Measurements from ENCODE around the gene RHOBTB1. TPM values are rescaled to one million over a fixed set of nuclear protein-coding genes. Genes with fewer than 3 reads are reported as not detected.

The RHOBTB1 gene
- total RNA-seq, 4 donors from 2014 or later: 5.1 to 15.7 (median 12.6) TPM

GRCh38 chr10:60903096-60903495 is 40.9 kb downstream of the RHOBTB1 start:
- Histone ChIP-seq H3K4me3 (no peak overlapping the region), H3K4me1 (no peaks in the 10 kb centered on the region), H3K27me3 (no peaks in the 10 kb centered on the region), H3K27ac (no peak overlapping the region), H3K9me3 (no peaks in the 10 kb centered on the region), H3K36me3 (no peaks in the 10 kb centered on the region)
- no peak for DNase-seq
- TF ChIP-seq POLR2A (IDR thresholded peaks at IDR 0.05) (no peak), CTCF (IDR thresholded peaks at IDR 0.05) (no peak)

GRCh38 chr10:60901561-60902235 is 42.3 kb downstream of the RHOBTB1 start:
- Histone ChIP-seq H3K4me1 (no peaks in the 10 kb centered on the region), H3K27me3 (no peaks in the 10 kb centered on the region), H3K27ac (no peak overlapping the region), H3K36me3 (no peaks in the 10 kb centered on the region), H3K9me3 (no peaks in the 10 kb centered on the region), H3K4me3 (no peak overlapping the region)
- no peak for TF ChIP-seq POLR2A (IDR thresholded peaks at IDR 0.05)
- TF ChIP-seq CTCF (IDR thresholded peaks at IDR 0.05): no peak
- DNase-seq: no peak

- no peak for DNase-seq
- Histone ChIP-seq H3K9me3 (no peaks in the 10 kb centered on the region), H3K4me3 (no peak overlapping the region), H3K27ac (no peak overlapping the region), H3K36me3 (no peaks in the 10 kb centered on the region), H3K27me3 (no peaks in the 10 kb centered on the region), H3K4me1 (no peaks in the 10 kb centered on the region)
- TF ChIP-seq POLR2A (IDR thresholded peaks at IDR 0.05): no peak
- no peak for TF ChIP-seq CTCF (IDR thresholded peaks at IDR 0.05)
These were observed 44.7 kb downstream of the RHOBTB1 start for GRCh38 chr10:60899266-60899665.

- Histone ChIP-seq H3K27me3 (no peaks in the 10 kb centered on the region), H3K36me3 (no peaks in the 10 kb centered on the region), H3K9me3 (no peaks in the 10 kb centered on the region), H3K27ac (no peak overlapping the region), H3K4me3 (no peak overlapping the region), H3K4me1 (no peaks in the 10 kb centered on the region)
- DNase-seq: no peak
- TF ChIP-seq CTCF (IDR thresholded peaks at IDR 0.05) (no peak), POLR2A (IDR thresholded peaks at IDR 0.05) (no peak)
These were observed 45.7 kb downstream of the RHOBTB1 start for GRCh38 chr10:60898321-60898720.

GRCh38 chr10:60896810-60897209 is 47.2 kb downstream of the RHOBTB1 start:
- Histone ChIP-seq H3K4me1 (no peaks in the 10 kb centered on the region), H3K27me3 (no peaks in the 10 kb centered on the region), H3K27ac (no peak overlapping the region), H3K36me3 (no peaks in the 10 kb centered on the region), H3K9me3 (no peaks in the 10 kb centered on the region), H3K4me3 (no peak overlapping the region)
- DNase-seq: no peak
- TF ChIP-seq CTCF (IDR thresholded peaks at IDR 0.05): no peak
- TF ChIP-seq POLR2A (IDR thresholded peaks at IDR 0.05): no peak

- H3K4me3 ChIP-seq: no peak overlapping the region
- no peaks in the 10 kb centered on the region for H3K27me3 ChIP-seq
- TF ChIP-seq POLR2A (IDR thresholded peaks at IDR 0.05): no peak
- no peak for TF ChIP-seq CTCF (IDR thresholded peaks at IDR 0.05)
- H3K27ac ChIP-seq: no peak overlapping the region
- H3K4me1 ChIP-seq: no peaks in the 10 kb centered on the region
- no peak for DNase-seq
- H3K36me3 ChIP-seq: no peaks in the 10 kb centered on the region
- no peaks in the 10 kb centered on the region for H3K9me3 ChIP-seq
These were observed 48.0 kb downstream of the RHOBTB1 start for GRCh38 chr10:60896033-60896432.
